ENCODE data around the gene CERS5.

Gene CERS5

GRCh38 chr12:50097952-50098351 is 69.2 kb downstream of the CERS5 start:
- Histone ChIP-seq H3K4me2 (ENCODE audit: low read length) (no peak overlapping the region), H2BK5ac (ENCODE audit: low read depth, low read length, poor library complexity) (no peak overlapping the region), H4K12ac (ENCODE audit: low read depth, low read length) (no peak overlapping the region), H3K18ac (ENCODE audit: low read length) (no peak overlapping the region), H4K91ac (ENCODE audit: low read depth, low read length) (no peak overlapping the region), H2BK12ac (ENCODE audit: low read length) (no peak overlapping the region), H3K27ac (ENCODE audit: low read depth, low read length) (no peak overlapping the region), H3K27me3 (ENCODE audit: insufficient read depth, low read length) (no peaks in the 10 kb centered on the region), H2AK5ac (ENCODE audit: low read length) (no peak overlapping the region), H3K23ac (ENCODE audit: low read length) (no peak overlapping the region), H2AFZ (ENCODE audit: insufficient read depth, low read length, poor library complexity) (no peak overlapping the region), H3K14ac (ENCODE audit: low read length) (no peak overlapping the region), H3K4me3 (ENCODE audit: low read depth, low read length) (no peak overlapping the region), H3K4ac (ENCODE audit: low read depth, low read length) (no peak overlapping the region), H3K36me3 (ENCODE audit: control insufficient read depth in 1 of 2, insufficient read depth in 2 of 2, low read length in 2 of 2) (peaks cover 48 to 69% of the 10 kb centered on the region in 2 experiments), H3K79me2 (ENCODE audit: control insufficient read depth, insufficient read depth, low read length, poor library complexity) (no peaks in the 10 kb centered on the region), H3K9me3 (ENCODE audit: insufficient read depth, low read depth, low read length) (no peaks in the 10 kb centered on the region), H3K79me1 (ENCODE audit: low read length) (no peaks in the 10 kb centered on the region), H3K4me1 (ENCODE audit: control insufficient read depth in 1 of 2, insufficient read depth in 2 of 2, low read length in 2 of 2) (no peaks in the 10 kb centered on the region), H2BK120ac (ENCODE audit: insufficient read depth, low read length, poor library complexity) (no peak overlapping the region), H4K8ac (ENCODE audit: low read depth, low read length) (no peak overlapping the region), H3K9ac (ENCODE audit: low read length) (no peak overlapping the region)
- WGBS (ENCODE audit: extremely low coverage, insufficient coverage, insufficient read length), result no CpG with 5 or more reads among the region's 6 CpGs
- DNase-seq, result no peak

GRCh38 chr12:50090391-50090790 is 76.8 kb downstream of the CERS5 start:
- Histone ChIP-seq H3K9me3 (ENCODE audit: insufficient read depth, low read depth, low read length) (no peaks in the 10 kb centered on the region), H3K4me3 (ENCODE audit: low read depth, low read length) (no peak overlapping the region), H3K18ac (ENCODE audit: low read length) (no peak overlapping the region), H2BK5ac (ENCODE audit: low read depth, low read length, poor library complexity) (no peak overlapping the region), H3K9ac (ENCODE audit: low read length) (peak overlapping the region; percentile 22), H3K14ac (ENCODE audit: low read length) (no peak overlapping the region), H3K4ac (ENCODE audit: low read depth, low read length) (no peak overlapping the region), H3K27ac (ENCODE audit: low read depth, low read length) (no peak overlapping the region), H3K79me2 (ENCODE audit: control insufficient read depth, insufficient read depth, low read length, poor library complexity) (no peaks in the 10 kb centered on the region), H3K4me1 (ENCODE audit: control insufficient read depth in 1 of 2, insufficient read depth in 2 of 2, low read length in 2 of 2) (peaks cover 0 to 6% of the 10 kb centered on the region in 2 experiments), H2AK5ac (ENCODE audit: low read length) (no peak overlapping the region), H3K27me3 (ENCODE audit: insufficient read depth, low read length) (no peaks in the 10 kb centered on the region), H3K23ac (ENCODE audit: low read length) (no peak overlapping the region), H3K4me2 (ENCODE audit: low read length) (no peak overlapping the region), H3K36me3 (ENCODE audit: control insufficient read depth in 1 of 2, insufficient read depth in 2 of 2, low read length in 2 of 2) (peaks cover 43 to 67% of the 10 kb centered on the region in 2 experiments), H2AFZ (ENCODE audit: insufficient read depth, low read length, poor library complexity) (no peak overlapping the region), H2BK12ac (ENCODE audit: low read length) (no peak overlapping the region), H2BK120ac (ENCODE audit: insufficient read depth, low read length, poor library complexity) (no peak overlapping the region), H4K91ac (ENCODE audit: low read depth, low read length) (no peak overlapping the region), H3K79me1 (ENCODE audit: low read length) (no peaks in the 10 kb centered on the region), H4K12ac (ENCODE audit: low read depth, low read length) (no peak overlapping the region), H4K8ac (ENCODE audit: low read depth, low read length) (no peak overlapping the region)
- no CpG with 5 or more reads among the region's 5 CpGs for WGBS (ENCODE audit: extremely low coverage, insufficient coverage, insufficient read length)
- DNase-seq, result no peak

GRCh38 chr12:50089730-50090129 is 77.4 kb downstream of the CERS5 start:
- Histone ChIP-seq H3K27ac (ENCODE audit: low read depth, low read length) (no peak overlapping the region), H3K4ac (ENCODE audit: low read depth, low read length) (no peak overlapping the region), H3K18ac (ENCODE audit: low read length) (no peak overlapping the region), H2AFZ (ENCODE audit: insufficient read depth, low read length, poor library complexity) (no peak overlapping the region), H3K9me3 (ENCODE audit: insufficient read depth, low read depth, low read length) (no peaks in the 10 kb centered on the region), H3K4me2 (ENCODE audit: low read length) (no peak overlapping the region), H2AK5ac (ENCODE audit: low read length) (no peak overlapping the region), H2BK5ac (ENCODE audit: low read depth, low read length, poor library complexity) (no peak overlapping the region), H4K8ac (ENCODE audit: low read depth, low read length) (no peak overlapping the region), H4K12ac (ENCODE audit: low read depth, low read length) (no peak overlapping the region), H3K79me1 (ENCODE audit: low read length) (peaks cover 2% of the 10 kb centered on the region), H3K27me3 (ENCODE audit: insufficient read depth, low read length) (no peaks in the 10 kb centered on the region), H3K14ac (ENCODE audit: low read length) (no peak overlapping the region), H2BK120ac (ENCODE audit: insufficient read depth, low read length, poor library complexity) (no peak overlapping the region), H4K91ac (ENCODE audit: low read depth, low read length) (no peak overlapping the region), H3K79me2 (ENCODE audit: control insufficient read depth, insufficient read depth, low read length, poor library complexity) (no peaks in the 10 kb centered on the region), H2BK12ac (ENCODE audit: low read length) (no peak overlapping the region), H3K4me1 (ENCODE audit: control insufficient read depth in 1 of 2, insufficient read depth in 2 of 2, low read length in 2 of 2) (peaks cover 0 to 6% of the 10 kb centered on the region in 2 experiments), H3K23ac (ENCODE audit: low read length) (no peak overlapping the region), H3K4me3 (ENCODE audit: low read depth, low read length) (no peak overlapping the region), H3K9ac (ENCODE audit: low read length) (no peak overlapping the region), H3K36me3 (ENCODE audit: control insufficient read depth in 1 of 2, insufficient read depth in 2 of 2, low read length in 2 of 2) (peaks cover 41 to 63% of the 10 kb centered on the region in 2 experiments)
- DNase-seq, result no peak
- no CpG with 5 or more reads among the region's 7 CpGs for WGBS (ENCODE audit: extremely low coverage, insufficient coverage, insufficient read length)

- Histone ChIP-seq H2BK120ac (ENCODE audit: insufficient read depth, low read length, poor library complexity) (no peak overlapping the region), H3K27me3 (ENCODE audit: insufficient read depth, low read length) (no peaks in the 10 kb centered on the region), H3K4me1 (ENCODE audit: control insufficient read depth in 1 of 2, insufficient read depth in 2 of 2, low read length in 2 of 2) (peaks cover 2 to 6% of the 10 kb centered on the region in 2 experiments), H4K12ac (ENCODE audit: low read depth, low read length) (no peak overlapping the region), H2BK12ac (ENCODE audit: low read length) (no peak overlapping the region), H3K79me1 (ENCODE audit: low read length) (peaks cover 2% of the 10 kb centered on the region), H4K8ac (ENCODE audit: low read depth, low read length) (no peak overlapping the region), H2AFZ (ENCODE audit: insufficient read depth, low read length, poor library complexity) (no peak overlapping the region), H2BK5ac (ENCODE audit: low read depth, low read length, poor library complexity) (no peak overlapping the region), H3K4me3 (ENCODE audit: low read depth, low read length) (no peak overlapping the region), H3K9ac (ENCODE audit: low read length) (no peak overlapping the region), H3K23ac (ENCODE audit: low read length) (no peak overlapping the region), H3K36me3 (ENCODE audit: control insufficient read depth in 1 of 2, insufficient read depth in 2 of 2, low read length in 2 of 2) (peaks cover 36 to 55% of the 10 kb centered on the region in 2 experiments), H3K4me2 (ENCODE audit: low read length) (no peak overlapping the region), H3K27ac (ENCODE audit: low read depth, low read length) (no peak overlapping the region), H4K91ac (ENCODE audit: low read depth, low read length) (no peak overlapping the region), H3K79me2 (ENCODE audit: control insufficient read depth, insufficient read depth, low read length, poor library complexity) (no peaks in the 10 kb centered on the region), H3K9me3 (ENCODE audit: insufficient read depth, low read depth, low read length) (no peaks in the 10 kb centered on the region), H3K4ac (ENCODE audit: low read depth, low read length) (no peak overlapping the region), H3K18ac (ENCODE audit: low read length) (no peak overlapping the region), H3K14ac (ENCODE audit: low read length) (no peak overlapping the region), H2AK5ac (ENCODE audit: low read length) (no peak overlapping the region)
- no CpG with 5 or more reads among the region's 3 CpGs for whole genome bisulfite sequencing (ENCODE audit: extremely low coverage, insufficient coverage, insufficient read length)
- DNase-seq, result peak; percentile 69 to 89
Measured at GRCh38 chr12:50088577-50089335, 78.4 kb downstream of the CERS5 start.
